Ishikawa (cell line): ENCODE measurements around the gene PLCH1.

Source experiments
- CEBPB ChIP-seq: IDR thresholded peaks from 2 replicates; pipeline ENCODE4 v1.6.1; 2012
- CREB1 ChIP-seq: IDR thresholded peaks from 2 replicates; pipeline ENCODE4 v1.6.1; 2012; ENCODE audit warnings: low read depth
- EGR1 ChIP-seq: IDR thresholded peaks from 2 replicates; pipeline ENCODE4 v1.6.1; 2012
- EP300 ChIP-seq: IDR thresholded peaks from 2 replicates; pipeline ENCODE4 v1.6.1; 2012; ENCODE audit warnings: borderline replicate concordance
- FOXM1 ChIP-seq: IDR thresholded peaks from 2 replicates; pipeline ENCODE4 v1.6.1; 2012; ENCODE audit warnings: low read depth, borderline replicate concordance
- MAX ChIP-seq: IDR thresholded peaks from 2 replicates; pipeline ENCODE4 v1.6.1; 2012
- NFIC ChIP-seq: IDR thresholded peaks from 2 replicates; pipeline ENCODE4 v1.6.1; 2012
- RAD21 ChIP-seq: IDR thresholded peaks from 2 replicates; pipeline ENCODE4 v1.6.1; 2012; ENCODE audit warnings: low read depth
- TAF1 ChIP-seq: IDR thresholded peaks from 2 replicates; pipeline ENCODE4 v1.6.1; 2012; ENCODE audit warnings: low read depth, mild to moderate bottlenecking
- TCF12 ChIP-seq: IDR thresholded peaks from 2 replicates; pipeline ENCODE4 v1.6.1; 2012; ENCODE audit warnings: low read depth
- TEAD4 ChIP-seq: IDR thresholded peaks from 2 replicates; pipeline ENCODE4 v1.6.1; 2012
- YY1 ChIP-seq: IDR thresholded peaks from 2 replicates; pipeline ENCODE4 v1.6.1; 2012; ENCODE audit warnings: low read depth
- ZBTB7A ChIP-seq: IDR thresholded peaks from 2 replicates; pipeline ENCODE4 v1.6.1; 2012; ENCODE audit warnings: low read depth
- TF ChIP-seq, protein P1 (sequence below): IDR thresholded peaks from 2 replicates; pipeline ENCODE4 v1.6.1; 2012; ENCODE audit warnings: low read depth, mild to moderate bottlenecking
- TF ChIP-seq, protein P2 (sequence below): IDR thresholded peaks from 2 replicates; pipeline ENCODE4 v1.6.1; 2012

The PLCH1 gene

DNA sequence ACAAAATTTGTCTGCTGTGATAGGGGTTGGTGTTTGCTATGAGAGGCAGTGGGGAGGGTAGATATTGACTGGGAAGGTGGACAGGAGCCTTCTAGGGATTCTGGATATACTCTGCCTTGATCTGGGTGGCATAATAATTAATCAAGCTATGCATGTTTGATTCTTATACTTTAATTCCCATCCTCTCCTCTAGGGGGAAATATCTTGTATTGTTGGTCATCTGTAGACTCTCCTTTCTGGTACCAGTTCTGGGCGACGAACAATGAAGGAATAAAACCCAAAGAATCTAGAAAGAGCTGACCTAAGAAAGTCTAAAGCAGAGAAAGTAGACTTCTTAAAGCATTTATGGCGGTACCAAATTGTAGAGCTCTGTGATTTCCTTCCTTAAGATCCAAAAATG, 253.2 kb downstream of the PLCH1 start:
- TF ChIP-seq, protein P1, sequence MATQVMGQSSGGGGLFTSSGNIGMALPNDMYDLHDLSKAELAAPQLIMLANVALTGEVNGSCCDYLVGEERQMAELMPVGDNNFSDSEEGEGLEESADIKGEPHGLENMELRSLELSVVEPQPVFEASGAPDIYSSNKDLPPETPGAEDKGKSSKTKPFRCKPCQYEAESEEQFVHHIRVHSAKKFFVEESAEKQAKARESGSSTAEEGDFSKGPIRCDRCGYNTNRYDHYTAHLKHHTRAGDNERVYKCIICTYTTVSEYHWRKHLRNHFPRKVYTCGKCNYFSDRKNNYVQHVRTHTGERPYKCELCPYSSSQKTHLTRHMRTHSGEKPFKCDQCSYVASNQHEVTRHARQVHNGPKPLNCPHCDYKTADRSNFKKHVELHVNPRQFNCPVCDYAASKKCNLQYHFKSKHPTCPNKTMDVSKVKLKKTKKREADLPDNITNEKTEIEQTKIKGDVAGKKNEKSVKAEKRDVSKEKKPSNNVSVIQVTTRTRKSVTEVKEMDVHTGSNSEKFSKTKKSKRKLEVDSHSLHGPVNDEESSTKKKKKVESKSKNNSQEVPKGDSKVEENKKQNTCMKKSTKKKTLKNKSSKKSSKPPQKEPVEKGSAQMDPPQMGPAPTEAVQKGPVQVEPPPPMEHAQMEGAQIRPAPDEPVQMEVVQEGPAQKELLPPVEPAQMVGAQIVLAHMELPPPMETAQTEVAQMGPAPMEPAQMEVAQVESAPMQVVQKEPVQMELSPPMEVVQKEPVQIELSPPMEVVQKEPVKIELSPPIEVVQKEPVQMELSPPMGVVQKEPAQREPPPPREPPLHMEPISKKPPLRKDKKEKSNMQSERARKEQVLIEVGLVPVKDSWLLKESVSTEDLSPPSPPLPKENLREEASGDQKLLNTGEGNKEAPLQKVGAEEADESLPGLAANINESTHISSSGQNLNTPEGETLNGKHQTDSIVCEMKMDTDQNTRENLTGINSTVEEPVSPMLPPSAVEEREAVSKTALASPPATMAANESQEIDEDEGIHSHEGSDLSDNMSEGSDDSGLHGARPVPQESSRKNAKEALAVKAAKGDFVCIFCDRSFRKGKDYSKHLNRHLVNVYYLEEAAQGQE: no peak
- TF ChIP-seq EGR1: no peak
- TF ChIP-seq TAF1: no peak
- TF ChIP-seq EP300: no peak
- TF ChIP-seq MAX: no peak
- no peak for TF ChIP-seq YY1
- TF ChIP-seq, protein P2, sequence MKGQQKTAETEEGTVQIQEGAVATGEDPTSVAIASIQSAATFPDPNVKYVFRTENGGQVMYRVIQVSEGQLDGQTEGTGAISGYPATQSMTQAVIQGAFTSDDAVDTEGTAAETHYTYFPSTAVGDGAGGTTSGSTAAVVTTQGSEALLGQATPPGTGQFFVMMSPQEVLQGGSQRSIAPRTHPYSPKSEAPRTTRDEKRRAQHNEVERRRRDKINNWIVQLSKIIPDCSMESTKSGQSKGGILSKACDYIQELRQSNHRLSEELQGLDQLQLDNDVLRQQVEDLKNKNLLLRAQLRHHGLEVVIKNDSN: no peak
- no peak for TF ChIP-seq RAD21
- TF ChIP-seq TEAD4: no peak
- TF ChIP-seq FOXM1: no peak
- no peak for TF ChIP-seq TCF12
- TF ChIP-seq NFIC: no peak
- TF ChIP-seq CEBPB: no peak
- no peak for TF ChIP-seq CREB1
- no peak for TF ChIP-seq ZBTB7A

DNA sequence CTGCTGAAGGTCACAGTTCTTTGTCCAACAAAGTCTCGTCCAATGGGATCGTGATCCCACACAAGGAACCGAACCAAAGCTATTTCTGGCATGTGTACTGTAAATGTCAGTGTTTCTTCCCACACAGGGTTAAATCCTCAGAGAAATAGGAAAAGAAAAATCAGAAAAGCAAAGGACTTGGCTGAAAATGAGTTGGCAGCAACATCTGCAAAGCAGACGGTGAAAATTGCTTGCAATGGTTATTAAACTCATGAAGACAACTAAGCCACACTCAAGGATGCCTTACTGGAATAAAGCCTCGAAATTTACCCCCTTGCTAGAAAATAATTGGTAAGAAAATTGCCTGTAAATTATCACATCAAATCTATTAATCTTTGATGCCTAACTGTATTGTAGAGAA, 256.2 kb downstream of the PLCH1 start:
- no peak for TF ChIP-seq RAD21
- TF ChIP-seq CEBPB: no peak
- TF ChIP-seq FOXM1: no peak
- TF ChIP-seq NFIC: no peak
- no peak for TF ChIP-seq TAF1
- TF ChIP-seq YY1: no peak
- TF ChIP-seq TCF12: no peak
- TF ChIP-seq ZBTB7A: no peak
- TF ChIP-seq CREB1: no peak

DNA sequence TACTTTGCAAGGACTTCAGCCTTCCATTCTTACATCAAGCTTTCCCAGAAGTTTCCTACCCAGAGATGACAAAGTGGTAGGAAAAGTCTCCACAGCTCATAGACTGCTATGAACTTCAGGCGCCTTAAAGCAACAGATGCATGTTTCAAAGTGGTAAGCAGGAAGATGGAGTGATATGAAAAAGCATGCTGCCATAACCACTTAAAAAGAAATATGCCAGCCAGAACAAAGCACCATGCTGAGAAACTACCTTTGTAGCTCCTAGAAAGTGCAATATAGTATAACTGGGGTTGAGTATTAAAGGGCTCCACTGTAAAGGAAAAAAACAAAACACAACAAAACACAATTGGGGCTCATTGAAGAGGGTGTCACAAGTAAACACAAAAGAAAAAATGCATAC, 259.0 kb downstream of the PLCH1 start:
- TF ChIP-seq TEAD4 (no peak), RAD21 (no peak), ZBTB7A (no peak), TAF1 (no peak), TCF12 (no peak), CREB1 (no peak), EP300 (no peak), MAX (no peak), YY1 (no peak), EGR1 (no peak), CEBPB (no peak), NFIC (no peak), FOXM1 (no peak)
- TF ChIP-seq, protein P2: no peak
- TF ChIP-seq, protein P1: no peak

- TF ChIP-seq, protein P1: no peak
- TF ChIP-seq CREB1: no peak
- no peak for TF ChIP-seq EP300
- no peak for TF ChIP-seq RAD21
- no peak for TF ChIP-seq CEBPB
- no peak for TF ChIP-seq NFIC
- no peak for TF ChIP-seq FOXM1
- no peak for TF ChIP-seq TEAD4
- no peak for TF ChIP-seq TAF1
- TF ChIP-seq MAX: no peak
- no peak for TF ChIP-seq YY1
- no peak for TF ChIP-seq ZBTB7A
- TF ChIP-seq EGR1: no peak
Observed at GRCh38 chr3:155481591-155481990, 263.3 kb downstream of the PLCH1 start.
